ENCODE measurements around the gene CPM. TPM values are rescaled to one million over a fixed set of nuclear protein-coding genes. Genes with fewer than 3 reads are reported as not detected.

The CPM gene
- total and polyA plus RNA-seq, 4 donors: 14.2 to 65.0 (median 24.0) TPM

DNA sequence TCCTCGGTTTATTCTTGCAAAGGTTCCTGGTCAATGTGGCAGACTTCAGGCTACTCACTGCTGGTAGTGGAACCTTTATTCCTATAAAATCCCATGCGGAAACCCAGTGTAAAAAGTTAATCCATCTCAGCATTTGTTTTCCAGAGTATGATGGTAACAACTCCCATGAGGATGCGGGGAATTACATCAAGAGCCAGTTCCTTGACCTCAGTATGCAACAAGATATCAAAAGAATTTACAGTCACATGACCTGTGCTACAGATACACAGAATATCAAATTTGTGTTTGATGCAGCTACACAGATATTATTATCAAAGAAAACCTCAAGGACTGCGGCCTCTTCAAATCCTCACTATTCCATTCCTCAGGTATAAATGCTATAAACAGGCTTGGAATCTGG, 19.3 kb downstream of the CPM start:
- TF ChIP-seq FOXA1 (IDR thresholded peaks at IDR 0.05): no peak
- no peak for TF ChIP-seq GABPA (IDR thresholded peaks at IDR 0.05 in 1 of 2, conservative IDR thresholded peaks at IDR 0.05 in 1 of 2)
- no peak for TF ChIP-seq TAF1 (conservative IDR thresholded peaks at IDR 0.05)
- TF ChIP-seq, protein P1, sequence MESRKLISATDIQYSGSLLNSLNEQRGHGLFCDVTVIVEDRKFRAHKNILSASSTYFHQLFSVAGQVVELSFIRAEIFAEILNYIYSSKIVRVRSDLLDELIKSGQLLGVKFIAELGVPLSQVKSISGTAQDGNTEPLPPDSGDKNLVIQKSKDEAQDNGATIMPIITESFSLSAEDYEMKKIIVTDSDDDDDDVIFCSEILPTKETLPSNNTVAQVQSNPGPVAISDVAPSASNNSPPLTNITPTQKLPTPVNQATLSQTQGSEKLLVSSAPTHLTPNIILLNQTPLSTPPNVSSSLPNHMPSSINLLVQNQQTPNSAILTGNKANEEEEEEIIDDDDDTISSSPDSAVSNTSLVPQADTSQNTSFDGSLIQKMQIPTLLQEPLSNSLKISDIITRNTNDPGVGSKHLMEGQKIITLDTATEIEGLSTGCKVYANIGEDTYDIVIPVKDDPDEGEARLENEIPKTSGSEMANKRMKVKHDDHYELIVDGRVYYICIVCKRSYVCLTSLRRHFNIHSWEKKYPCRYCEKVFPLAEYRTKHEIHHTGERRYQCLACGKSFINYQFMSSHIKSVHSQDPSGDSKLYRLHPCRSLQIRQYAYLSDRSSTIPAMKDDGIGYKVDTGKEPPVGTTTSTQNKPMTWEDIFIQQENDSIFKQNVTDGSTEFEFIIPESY (IDR thresholded peaks at IDR 0.05): no peak
- TF ChIP-seq HNF4A (conservative IDR thresholded peaks at IDR 0.05): no peak
- no peak for TF ChIP-seq EGR1 (IDR thresholded peaks at IDR 0.05; ENCODE audit: low read depth in 2 of 2)
- TF ChIP-seq, protein P2, sequence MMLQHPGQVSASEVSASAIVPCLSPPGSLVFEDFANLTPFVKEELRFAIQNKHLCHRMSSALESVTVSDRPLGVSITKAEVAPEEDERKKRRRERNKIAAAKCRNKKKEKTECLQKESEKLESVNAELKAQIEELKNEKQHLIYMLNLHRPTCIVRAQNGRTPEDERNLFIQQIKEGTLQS (IDR thresholded peaks at IDR 0.05): no peak
- no peak for TF ChIP-seq FOXA2 (IDR thresholded peaks at IDR 0.05)
- no peak for TF ChIP-seq JUND (IDR thresholded peaks at IDR 0.05)
- TF ChIP-seq, protein P3, sequence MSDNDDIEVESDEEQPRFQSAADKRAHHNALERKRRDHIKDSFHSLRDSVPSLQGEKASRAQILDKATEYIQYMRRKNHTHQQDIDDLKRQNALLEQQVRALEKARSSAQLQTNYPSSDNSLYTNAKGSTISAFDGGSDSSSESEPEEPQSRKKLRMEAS (IDR thresholded peaks at IDR 0.05): no peak
- no peak for TF ChIP-seq RAD21 (IDR thresholded peaks at IDR 0.05)
- TF ChIP-seq, protein P4, sequence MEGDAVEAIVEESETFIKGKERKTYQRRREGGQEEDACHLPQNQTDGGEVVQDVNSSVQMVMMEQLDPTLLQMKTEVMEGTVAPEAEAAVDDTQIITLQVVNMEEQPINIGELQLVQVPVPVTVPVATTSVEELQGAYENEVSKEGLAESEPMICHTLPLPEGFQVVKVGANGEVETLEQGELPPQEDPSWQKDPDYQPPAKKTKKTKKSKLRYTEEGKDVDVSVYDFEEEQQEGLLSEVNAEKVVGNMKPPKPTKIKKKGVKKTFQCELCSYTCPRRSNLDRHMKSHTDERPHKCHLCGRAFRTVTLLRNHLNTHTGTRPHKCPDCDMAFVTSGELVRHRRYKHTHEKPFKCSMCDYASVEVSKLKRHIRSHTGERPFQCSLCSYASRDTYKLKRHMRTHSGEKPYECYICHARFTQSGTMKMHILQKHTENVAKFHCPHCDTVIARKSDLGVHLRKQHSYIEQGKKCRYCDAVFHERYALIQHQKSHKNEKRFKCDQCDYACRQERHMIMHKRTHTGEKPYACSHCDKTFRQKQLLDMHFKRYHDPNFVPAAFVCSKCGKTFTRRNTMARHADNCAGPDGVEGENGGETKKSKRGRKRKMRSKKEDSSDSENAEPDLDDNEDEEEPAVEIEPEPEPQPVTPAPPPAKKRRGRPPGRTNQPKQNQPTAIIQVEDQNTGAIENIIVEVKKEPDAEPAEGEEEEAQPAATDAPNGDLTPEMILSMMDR (IDR thresholded peaks at IDR 0.05; ENCODE audit: low read depth, low read length, missing input control): no peak
- TF ChIP-seq RXRA (IDR thresholded peaks at IDR 0.05): no peak
- no peak for TF ChIP-seq NR2F2 (IDR thresholded peaks at IDR 0.05)
- TF ChIP-seq, protein P5, sequence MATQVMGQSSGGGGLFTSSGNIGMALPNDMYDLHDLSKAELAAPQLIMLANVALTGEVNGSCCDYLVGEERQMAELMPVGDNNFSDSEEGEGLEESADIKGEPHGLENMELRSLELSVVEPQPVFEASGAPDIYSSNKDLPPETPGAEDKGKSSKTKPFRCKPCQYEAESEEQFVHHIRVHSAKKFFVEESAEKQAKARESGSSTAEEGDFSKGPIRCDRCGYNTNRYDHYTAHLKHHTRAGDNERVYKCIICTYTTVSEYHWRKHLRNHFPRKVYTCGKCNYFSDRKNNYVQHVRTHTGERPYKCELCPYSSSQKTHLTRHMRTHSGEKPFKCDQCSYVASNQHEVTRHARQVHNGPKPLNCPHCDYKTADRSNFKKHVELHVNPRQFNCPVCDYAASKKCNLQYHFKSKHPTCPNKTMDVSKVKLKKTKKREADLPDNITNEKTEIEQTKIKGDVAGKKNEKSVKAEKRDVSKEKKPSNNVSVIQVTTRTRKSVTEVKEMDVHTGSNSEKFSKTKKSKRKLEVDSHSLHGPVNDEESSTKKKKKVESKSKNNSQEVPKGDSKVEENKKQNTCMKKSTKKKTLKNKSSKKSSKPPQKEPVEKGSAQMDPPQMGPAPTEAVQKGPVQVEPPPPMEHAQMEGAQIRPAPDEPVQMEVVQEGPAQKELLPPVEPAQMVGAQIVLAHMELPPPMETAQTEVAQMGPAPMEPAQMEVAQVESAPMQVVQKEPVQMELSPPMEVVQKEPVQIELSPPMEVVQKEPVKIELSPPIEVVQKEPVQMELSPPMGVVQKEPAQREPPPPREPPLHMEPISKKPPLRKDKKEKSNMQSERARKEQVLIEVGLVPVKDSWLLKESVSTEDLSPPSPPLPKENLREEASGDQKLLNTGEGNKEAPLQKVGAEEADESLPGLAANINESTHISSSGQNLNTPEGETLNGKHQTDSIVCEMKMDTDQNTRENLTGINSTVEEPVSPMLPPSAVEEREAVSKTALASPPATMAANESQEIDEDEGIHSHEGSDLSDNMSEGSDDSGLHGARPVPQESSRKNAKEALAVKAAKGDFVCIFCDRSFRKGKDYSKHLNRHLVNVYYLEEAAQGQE (IDR thresholded peaks at IDR 0.05): no peak
- TF ChIP-seq HNF4G (IDR thresholded peaks at IDR 0.05): no peak
- no peak for DNase-seq (ENCODE audit: low spot score)

DNA sequence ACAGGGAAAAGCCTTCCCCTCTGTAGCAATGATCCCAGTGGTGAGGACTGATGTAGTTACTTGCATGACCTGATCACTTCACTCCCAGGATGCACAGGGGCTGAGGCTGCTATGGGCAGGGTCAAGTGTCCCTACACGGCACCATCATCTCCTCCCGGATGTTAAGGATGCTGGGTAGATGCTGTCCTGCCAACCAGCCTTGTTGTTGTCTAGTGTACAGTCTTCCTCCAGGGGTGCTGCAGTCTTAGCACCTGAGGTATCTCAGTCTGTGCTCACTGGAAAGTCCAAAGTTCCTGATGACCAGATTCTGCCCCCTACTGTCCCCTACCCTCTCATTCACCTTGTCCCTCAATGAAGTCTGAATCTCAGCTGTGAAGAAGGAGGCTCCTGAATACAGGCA, 20.1 kb downstream of the CPM start:
- Histone ChIP-seq H3K36me3 (ENCODE audit: control insufficient read depth in 4 of 4, insufficient read depth in 3 of 4, low read depth in 1 of 4, low read length in 3 of 4) (no peaks in the 10 kb centered on the region), H3K9ac (ENCODE audit: low read depth in 1 of 2, low read length in 2 of 2) (no peak overlapping the region), H3K27ac (ENCODE audit: low read depth in 1 of 2, low read length in 2 of 2) (no peak overlapping the region), H3K4me3 (ENCODE audit: low read depth in 1 of 3, low read length in 3 of 3) (no peak overlapping the region), H3K9me3 (ENCODE audit: control insufficient read depth in 4 of 4, low read length in 3 of 4) (no peaks in the 10 kb centered on the region), H3K27me3 (ENCODE audit: control insufficient read depth in 4 of 4, insufficient read depth in 4 of 4, low read length in 3 of 4) (no peaks in the 10 kb centered on the region), H3K4me1 (ENCODE audit: control insufficient read depth in 4 of 4, insufficient read depth in 4 of 4, low read length in 3 of 4) (no peaks in the 10 kb centered on the region)
- DNase-seq (ENCODE audit: low spot score): no peak
- 94% methylated on average over 2 of the region's 2 CpGs for WGBS
- no peak for TF ChIP-seq GABPA (IDR thresholded peaks at IDR 0.05 in 1 of 2, conservative IDR thresholded peaks at IDR 0.05 in 1 of 2)
- no peak for TF ChIP-seq HNF4A (conservative IDR thresholded peaks at IDR 0.05)
- TF ChIP-seq, protein P4 (IDR thresholded peaks at IDR 0.05; ENCODE audit: low read depth, low read length, missing input control): no peak
- TF ChIP-seq FOXA2 (IDR thresholded peaks at IDR 0.05): no peak
- TF ChIP-seq NR2F2 (IDR thresholded peaks at IDR 0.05): no peak
- TF ChIP-seq, protein P5 (IDR thresholded peaks at IDR 0.05): no peak
- TF ChIP-seq JUND (IDR thresholded peaks at IDR 0.05): no peak
- TF ChIP-seq, protein P2 (IDR thresholded peaks at IDR 0.05): no peak
- TF ChIP-seq SP1 (IDR thresholded peaks at IDR 0.05): no peak
- TF ChIP-seq, protein P3 (IDR thresholded peaks at IDR 0.05): no peak

More for the DNA sequence above, 19.3 kb downstream of the CPM start:
- no peak overlapping the region for H3K4me3 ChIP-seq (ENCODE audit: low read depth in 1 of 3, low read length in 3 of 3)
- no peaks in the 10 kb centered on the region for H3K36me3 ChIP-seq (ENCODE audit: control insufficient read depth in 4 of 4, insufficient read depth in 3 of 4, low read depth in 1 of 4, low read length in 3 of 4)
- no peak overlapping the region for H3K9ac ChIP-seq (ENCODE audit: low read depth in 1 of 2, low read length in 2 of 2)
- 94% methylated on average over 4 of the region's 4 CpGs for WGBS
- H3K27me3 ChIP-seq (ENCODE audit: control insufficient read depth in 4 of 4, insufficient read depth in 4 of 4, low read length in 3 of 4): no peaks in the 10 kb centered on the region
- H3K9me3 ChIP-seq (ENCODE audit: control insufficient read depth in 4 of 4, low read length in 3 of 4): no peaks in the 10 kb centered on the region
- H3K4me1 ChIP-seq (ENCODE audit: control insufficient read depth in 4 of 4, insufficient read depth in 4 of 4, low read length in 3 of 4): no peaks in the 10 kb centered on the region
- H3K27ac ChIP-seq (ENCODE audit: low read depth in 1 of 2, low read length in 2 of 2): no peak overlapping the region
